Gastrocnemius medialis (tissue), 4 donors: ENCODE measurements around the gene ATP2B1. TPM values are rescaled to one million over a fixed set of nuclear protein-coding genes. Genes with fewer than 3 reads are reported as not detected.

ENCODE experiments used
- ATAC-seq, 2 donors: fragments of 150-250 bp; one replicate each; pipeline ENCODE4 v1.9.1; 2016
- DNase-seq, 2 donors: peaks; one replicate each; pipeline ENCODE4 v3.0.0-alpha.2; 2019
- H3K27ac ChIP-seq, 4 donors: fragments of 200-600 bp; sonication (generic); 1 replicate in 1 of 4; 2 replicates in 3 of 4; pipeline ENCODE4 v1.5.1; 2016 to 2018; ENCODE audit warnings: mild to moderate bottlenecking in 2 of 4, moderate library complexity in 1 of 4
- H3K27me3 ChIP-seq, 3 donors: fragments of 200-600 bp; sonication (generic) in 2 of 3; 1 replicate in 1 of 3; 2 replicates in 2 of 3; pipeline versions ENCODE4 v1.5.1 to v1.6.0; 2016 to 2019; ENCODE audit warnings: mild to moderate bottlenecking in 1 of 3, moderate library complexity in 1 of 3
- H3K36me3 ChIP-seq, 2 donors: fragments of 200-600 bp; sonication (generic) in 1 of 2; one replicate each; pipeline ENCODE4 v1.5.1; 2017 to 2018
- H3K4me1 ChIP-seq, 2 donors: fragments of 200-600 bp; sonication (generic) in 1 of 2; one replicate each; pipeline ENCODE4 v1.5.1; 2016 to 2017; ENCODE audit warnings: mild to moderate bottlenecking in 2 of 2
- H3K4me3 ChIP-seq, 4 donors: fragments of 200-600 bp; sonication (generic) in 3 of 4; 1 replicate in 1 of 4; 2 replicates in 3 of 4; pipeline ENCODE4 v1.5.1; 2016 to 2019; ENCODE audit warnings: mild to moderate bottlenecking in 2 of 4
- H3K9me3 ChIP-seq, 3 donors: fragments of 200-600 bp; sonication (generic) in 2 of 3; 1 replicate in 1 of 3; 2 replicates in 2 of 3; pipeline ENCODE4 v1.5.1; 2016 to 2019
- CTCF ChIP-seq, 5 experiments: fragments of 450-650 bp in 3 of 5; fragments of 200-600 bp in 2 of 5; sonication (generic) in 2 of 5; IDR thresholded peaks in 4 of 5; conservative IDR thresholded peaks in 1 of 5; 1 replicate in 4 of 5; 2 replicates in 1 of 5; pipeline ENCODE4 v1.5.1; 2016 to 2019; ENCODE audit warnings: antibody characterized with exemption in 5 of 5, mild to moderate bottlenecking in 3 of 5, moderate library complexity in 3 of 5
- POLR2A ChIP-seq, 2 donors: fragments of 450-650 bp; IDR thresholded peaks; one replicate each; pipeline ENCODE4 v1.6.1; 2017; ENCODE audit warnings: antibody characterized with exemption in 2 of 2, mild to moderate bottlenecking in 2 of 2, moderate library complexity in 2 of 2
- in situ Hi-C, 4 donors: fragments of 200-750 bp; cut with MboI; loops; one replicate each; pipeline versions ENCODE4 v1.15.0 to v1.8.0; 2017; ENCODE audit warnings: low sequenced_read_pairs in 4 of 4
- intact Hi-C: fragments of 100-400 bp; cut with DNase I; formaldehyde crosslinking; loops from one replicate; pipeline ENCODE4 v1.15.1; 2023; ENCODE audit warnings: low total_unique reads
- total RNA-seq, 4 donors: library from RNA; depleted of rRNA; stranded (reverse); fragments of >200 nt; gene quantifications; one replicate each; pipeline versions ENCODE4 v1.1.0 to v1.2.3, GENCODE V29; 2016

ATP2B1 gene
- total RNA-seq, 4 donors from 2014 or later, result 32.9 to 52.8 (median 47.1) TPM

GRCh38 chr12:89732522-89732921 lies 23.9 kb upstream of the ATP2B1 start:
- Histone ChIP-seq H3K27ac (no peak overlapping the region), H3K36me3 (no peaks in the 10 kb centered on the region), H3K27me3 (no peaks in the 10 kb centered on the region), H3K4me3 (no peak overlapping the region), H3K4me1 (no peaks in the 10 kb centered on the region), H3K9me3 (no peaks in the 10 kb centered on the region)
- in situ Hi-C loops, result no loop called here
- ATAC-seq, result no peak
- DNase-seq, result no peak
- intact Hi-C loops, result no loop called here
- TF ChIP-seq POLR2A (IDR thresholded peaks at IDR 0.05) (no peak), CTCF (IDR thresholded peaks at IDR 0.05 in 4 of 5, conservative IDR thresholded peaks at IDR 0.05 in 1 of 5) (no peak)

- DNase-seq (peak in 1 of 2 donors; percentile 27), ATAC-seq (peak in 1 of 2 donors; percentile 72)
- no peaks in the 10 kb centered on the region for H3K9me3 ChIP-seq
- in situ Hi-C loops, result no loop called here
- H3K27me3 ChIP-seq, result no peaks in the 10 kb centered on the region
- intact Hi-C loops, result no loop called here
- no peaks in the 10 kb centered on the region for H3K4me1 ChIP-seq
- TF ChIP-seq POLR2A (IDR thresholded peaks at IDR 0.05) (no peak), CTCF (IDR thresholded peaks at IDR 0.05 in 4 of 5, conservative IDR thresholded peaks at IDR 0.05 in 1 of 5) (no peak)
- H3K27ac ChIP-seq, result no peak overlapping the region
- H3K4me3 ChIP-seq, result no peak overlapping the region
- no peaks in the 10 kb centered on the region for H3K36me3 ChIP-seq
These were observed 23.0 kb upstream of the ATP2B1 start for GRCh38 chr12:89731614-89732013.

GRCh38 chr12:89731089-89731488 lies 22.5 kb upstream of the ATP2B1 start:
- Histone ChIP-seq H3K36me3 (no peaks in the 10 kb centered on the region), H3K4me1 (no peaks in the 10 kb centered on the region), H3K27me3 (no peaks in the 10 kb centered on the region), H3K4me3 (no peak overlapping the region), H3K27ac (no peak overlapping the region), H3K9me3 (no peaks in the 10 kb centered on the region)
- in situ Hi-C loops, result no loop called here
- DNase-seq, result no peak
- ATAC-seq, result no peak
- intact Hi-C loops, result no loop called here
- TF ChIP-seq CTCF (IDR thresholded peaks at IDR 0.05 in 4 of 5, conservative IDR thresholded peaks at IDR 0.05 in 1 of 5) (no peak), POLR2A (IDR thresholded peaks at IDR 0.05) (no peak)

- Histone ChIP-seq H3K27me3 (no peaks in the 10 kb centered on the region), H3K9me3 (no peaks in the 10 kb centered on the region), H3K36me3 (no peaks in the 10 kb centered on the region), H3K4me3 (no peak overlapping the region), H3K4me1 (no peaks in the 10 kb centered on the region), H3K27ac (no peak overlapping the region)
- no peak for TF ChIP-seq POLR2A (IDR thresholded peaks at IDR 0.05)
- TF ChIP-seq CTCF (IDR thresholded peaks at IDR 0.05 in 4 of 5, conservative IDR thresholded peaks at IDR 0.05 in 1 of 5), result no peak
- DNase-seq (no peak), ATAC-seq (no peak)
- intact Hi-C loops, result no loop called here
- in situ Hi-C loops, result no loop called here
These were observed 21.4 kb upstream of the ATP2B1 start for GRCh38 chr12:89729946-89730459.

GRCh38 chr12:89723276-89723675 lies 14.6 kb upstream of the ATP2B1 start:
- no peak overlapping the region for H3K27ac ChIP-seq
- in situ Hi-C loops (no loop called here), intact Hi-C loops (no loop called here)
- no peaks in the 10 kb centered on the region for H3K9me3 ChIP-seq
- no peak for TF ChIP-seq CTCF (IDR thresholded peaks at IDR 0.05 in 4 of 5, conservative IDR thresholded peaks at IDR 0.05 in 1 of 5)
- no peak for TF ChIP-seq POLR2A (IDR thresholded peaks at IDR 0.05)
- no peaks in the 10 kb centered on the region for H3K4me1 ChIP-seq
- H3K4me3 ChIP-seq, result no peak overlapping the region
- no peaks in the 10 kb centered on the region for H3K27me3 ChIP-seq
- no peaks in the 10 kb centered on the region for H3K36me3 ChIP-seq
- ATAC-seq (no peak), DNase-seq (no peak)
